Pancreas (tissue), 10 donors: ENCODE data around the gene DIAPH3. TPM values are rescaled to one million over a fixed set of nuclear protein-coding genes. Genes with fewer than 3 reads are reported as not detected.

Experiments used
- ATAC-seq, 4 donors: fragments of 200-7000 bp; cut with Tn5 transposase; one replicate each; pipeline versions ENCODE4 v1.8.0 to v1.9.1; 2020; ENCODE audit warnings: mild to moderate bottlenecking in 4 of 4, moderate library complexity in 4 of 4
- DNase-seq, 6 donors: peaks; one replicate each; pipeline ENCODE4 v3.0.0-alpha.2; 2020
- FAIRE-seq: peaks from 2 replicates; lab custom pipeline; 2012; peaks lifted over from hg19 to GRCh38; lab: Jason Lieb, UNC
- H3K27ac ChIP-seq, 4 donors: fragments of 200-600 bp; sonication (generic); 1 replicate in 3 of 4; 2 replicates in 1 of 4; pipeline versions ENCODE4 v1.5.0 to v1.8.0; 2020
- H3K27me3 ChIP-seq, 4 donors: fragments of 200-600 bp; one replicate each; pipeline ENCODE4 v1.8.0; 2021
- H3K36me3 ChIP-seq, 3 donors: fragments of 200-600 bp; sonication (generic) in 1 of 3; one replicate each; pipeline versions ENCODE4 v1.5.0 to v1.8.0; 2020 to 2021
- H3K4me1 ChIP-seq, 3 donors: fragments of 200-600 bp; one replicate each; pipeline ENCODE4 v1.8.0; 2021
- H3K4me3 ChIP-seq, 4 donors: fragments of 200-600 bp; sonication (generic) in 2 of 4; one replicate each; pipeline versions ENCODE4 v1.5.0 to v1.8.0; 2020 to 2021
- H3K9me3 ChIP-seq, 4 donors: fragments of 200-600 bp; one replicate each; pipeline ENCODE4 v1.8.0; 2021
- WGBS, 2 donors: extraction: QIAGEN DNeasy Blood & Tissue Kit; methylation state at CpG; one replicate each; pipeline ENCODE4 v1.1.7; 2013; 5-methylcytosine and 5-hydroxymethylcytosine counted together
- intact Hi-C, 3 donors: fragments of 100-400 bp; cut with DNase I; formaldehyde crosslinking; loops; one replicate each; pipeline versions ENCODE4 v1.11.1 to v1.14.2; 2022
- polyA plus RNA-seq, 2 donors: library from polyadenylated mRNA; stranded (reverse); fragments of 200-250 nt; gene quantifications; one replicate each; pipeline ENCODE4 v1.2.3, GENCODE V29; 2013
- total RNA-seq, 6 donors: library from RNA; stranded (reverse); fragmentation: NEBNext Ultra II Directional in 4 of 6; extraction: Animal tissue kit (Norgen Biotek cat#: 25700) in 4 of 6; gene quantifications; one replicate each; pipeline versions ENCODE4 v1.2.1 to v1.2.4, GENCODE V29; 2021 to 2023
- TF ChIP-seq, protein P1 (sequence below), 4 donors: fragments of 200-600 bp; sonication (generic) in 3 of 4; IDR thresholded peaks; one replicate each; pipeline versions ENCODE4 v1.5.0 to v1.8.0; 2021; ENCODE audit warnings: antibody characterized with exemption in 4 of 4
- donor health status: healthy with polysubstance abuse.
- donor health status: DM: no; HTN: no; CAD: no; lungs with moderate emphysema.
- donor health status: DM: no; HTN: no; CAD: no.
- donor health status: control.
- donor health status: control.
- donor health status: Bipolar disorder and iron deficiency.
- donor health status: DM: yes; HTN: yes; CAD: no.
- donor health status: DM: no; HTN: no; CAD: no.
- donor health status: DM: no; HTN: no; CAD: no.
- donor health status: DM: yes; HTN: yes; CAD: no.

The DIAPH3 gene
- total and polyA plus RNA-seq, 8 donors: 0.12 to 1.3 (median 0.42) TPM; not detected in 1

GRCh38 chr13:59915252-59915651 is 248.5 kb downstream of the DIAPH3 start:
- intact Hi-C loops: no loop called here
- TF ChIP-seq, protein P1, sequence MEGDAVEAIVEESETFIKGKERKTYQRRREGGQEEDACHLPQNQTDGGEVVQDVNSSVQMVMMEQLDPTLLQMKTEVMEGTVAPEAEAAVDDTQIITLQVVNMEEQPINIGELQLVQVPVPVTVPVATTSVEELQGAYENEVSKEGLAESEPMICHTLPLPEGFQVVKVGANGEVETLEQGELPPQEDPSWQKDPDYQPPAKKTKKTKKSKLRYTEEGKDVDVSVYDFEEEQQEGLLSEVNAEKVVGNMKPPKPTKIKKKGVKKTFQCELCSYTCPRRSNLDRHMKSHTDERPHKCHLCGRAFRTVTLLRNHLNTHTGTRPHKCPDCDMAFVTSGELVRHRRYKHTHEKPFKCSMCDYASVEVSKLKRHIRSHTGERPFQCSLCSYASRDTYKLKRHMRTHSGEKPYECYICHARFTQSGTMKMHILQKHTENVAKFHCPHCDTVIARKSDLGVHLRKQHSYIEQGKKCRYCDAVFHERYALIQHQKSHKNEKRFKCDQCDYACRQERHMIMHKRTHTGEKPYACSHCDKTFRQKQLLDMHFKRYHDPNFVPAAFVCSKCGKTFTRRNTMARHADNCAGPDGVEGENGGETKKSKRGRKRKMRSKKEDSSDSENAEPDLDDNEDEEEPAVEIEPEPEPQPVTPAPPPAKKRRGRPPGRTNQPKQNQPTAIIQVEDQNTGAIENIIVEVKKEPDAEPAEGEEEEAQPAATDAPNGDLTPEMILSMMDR (IDR thresholded peaks at IDR 0.05): no peak
- no peak overlapping the region for H3K27ac ChIP-seq
- H3K4me1 ChIP-seq: peaks cover 0 to 6% (median 5%) of the 10 kb centered on the region in 3 donors
- FAIRE-seq (peak; percentile 53), DNase-seq (no peak), ATAC-seq (no peak)
- no peaks in the 10 kb centered on the region for H3K27me3 ChIP-seq
- no peak overlapping the region for H3K4me3 ChIP-seq
- H3K9me3 ChIP-seq: no peaks in the 10 kb centered on the region
- 80 to 83% methylated on average over 3 of the region's 3 CpGs for WGBS, 2 donors
- no peaks in the 10 kb centered on the region for H3K36me3 ChIP-seq

DNA sequence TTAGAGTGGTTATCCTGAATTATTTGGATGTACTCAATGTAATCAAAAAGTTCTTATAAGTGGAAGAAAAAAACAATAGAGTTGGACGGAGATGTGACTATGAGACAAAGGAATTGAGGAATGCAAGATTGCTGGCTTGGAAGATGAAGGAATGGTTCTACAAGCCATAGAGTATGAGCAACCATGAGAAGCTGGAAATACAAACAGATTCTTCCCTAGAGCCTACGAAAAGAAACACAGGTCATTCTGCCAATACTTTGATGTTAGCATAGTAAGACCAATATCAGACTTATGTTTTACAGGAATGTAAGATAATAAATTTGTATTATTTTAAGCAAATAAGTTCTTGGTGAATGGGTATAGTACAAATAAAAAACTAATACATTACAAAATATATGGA is 249.2 kb downstream of the DIAPH3 start:
- Histone ChIP-seq H3K9me3 (no peaks in the 10 kb centered on the region), H3K4me3 (no peak overlapping the region), H3K4me1 (peaks cover 0 to 6% (median 5%) of the 10 kb centered on the region in 3 donors), H3K36me3 (no peaks in the 10 kb centered on the region), H3K27me3 (no peaks in the 10 kb centered on the region), H3K27ac (no peak overlapping the region)
- peak in 2 of 4 donors; percentile 30 to 42 for ATAC-seq
- FAIRE-seq: no peak
- intact Hi-C loops: no loop called here
- TF ChIP-seq, protein P1 (IDR thresholded peaks at IDR 0.05): no peak
- WGBS, 2 donors: 51 to 56% methylated on average over 2 of the region's 2 CpGs
- no peak for DNase-seq

DNA sequence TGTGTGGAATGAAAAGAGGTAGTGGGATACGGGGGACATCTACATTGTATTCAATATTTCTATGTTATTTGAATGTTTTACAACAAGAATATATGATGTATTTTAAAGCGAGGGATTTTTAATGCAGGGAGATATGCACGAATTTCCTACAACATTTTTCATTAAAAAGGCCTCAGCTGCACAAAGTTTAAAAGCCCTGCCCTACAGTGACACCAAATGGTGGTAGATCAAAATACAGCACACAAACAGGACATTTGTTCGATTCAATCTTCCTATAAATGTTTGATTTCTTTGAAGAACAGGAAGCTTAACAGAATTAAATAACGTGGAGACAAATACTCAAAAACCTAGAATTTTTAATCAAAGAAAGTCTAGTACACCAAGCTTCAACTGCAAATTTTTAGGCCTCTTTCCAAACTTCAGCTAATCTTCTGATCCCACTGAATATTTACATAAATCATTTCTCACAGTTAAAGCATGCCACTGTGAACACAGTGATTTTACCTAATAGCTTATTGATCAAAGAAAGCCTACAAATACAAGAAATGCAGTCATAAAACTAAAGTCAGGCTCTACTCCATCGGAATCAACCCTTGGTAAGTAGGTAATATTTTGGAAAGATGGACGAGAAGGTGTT is 257.2 kb downstream of the DIAPH3 start:
- peak; percentile 64 for FAIRE-seq
- intact Hi-C loops: no loop called here

DNA sequence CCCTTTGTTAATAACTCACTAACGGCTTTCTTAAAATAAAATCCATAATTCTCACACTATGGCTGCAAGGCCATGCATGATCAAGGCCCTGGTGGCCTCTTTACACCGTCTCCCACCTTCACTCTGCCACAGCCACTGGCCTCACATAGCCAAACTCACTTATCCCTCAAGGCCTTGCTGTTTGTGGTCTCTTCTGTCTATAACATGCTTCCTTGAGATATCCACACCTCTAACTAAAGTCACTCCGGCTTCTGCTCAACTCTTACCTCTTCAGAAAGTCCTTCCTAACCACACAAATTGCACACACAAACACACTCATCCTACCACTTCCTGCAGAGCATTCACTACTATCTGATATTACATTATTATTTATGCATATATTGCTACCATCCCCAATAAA is 262.5 kb downstream of the DIAPH3 start:
- intact Hi-C loops: no loop called here
- H3K36me3 ChIP-seq: no peaks in the 10 kb centered on the region
- DNase-seq (no peak), ATAC-seq (no peak), FAIRE-seq (no peak)
- H3K27ac ChIP-seq: no peak overlapping the region
- no peaks in the 10 kb centered on the region for H3K27me3 ChIP-seq
- 94 to 96% methylated on average over 3 of the region's 3 CpGs for WGBS, 2 donors
- H3K9me3 ChIP-seq: no peaks in the 10 kb centered on the region
- TF ChIP-seq, protein P1 (IDR thresholded peaks at IDR 0.05): no peak
- no peak overlapping the region for H3K4me3 ChIP-seq
- H3K4me1 ChIP-seq: peaks cover 0 to 3% (median 0%) of the 10 kb centered on the region in 3 donors

More for the DNA sequence above, 257.2 kb downstream of the DIAPH3 start:
- no peak overlapping the region for H3K4me3 ChIP-seq
- 30 to 33% methylated on average over 7 of the region's 7 CpGs for WGBS, 2 donors
- ATAC-seq: peak in 3 of 4 donors; percentile 70 to 78 (median 74)
- H3K27me3 ChIP-seq: no peaks in the 10 kb centered on the region
- no peak for DNase-seq
- no peak overlapping the region for H3K27ac ChIP-seq
- no peaks in the 10 kb centered on the region for H3K9me3 ChIP-seq
- H3K36me3 ChIP-seq: no peaks in the 10 kb centered on the region
- TF ChIP-seq, protein P1 (IDR thresholded peaks at IDR 0.05): peak in 2 of 4 donors; percentile 23 to 32
- peaks cover 0 to 4% (median 0%) of the 10 kb centered on the region in 3 donors for H3K4me1 ChIP-seq

GRCh38 chr13:59898066-59898465 is 265.7 kb downstream of the DIAPH3 start:
- FAIRE-seq: no peak
- no peaks in the 10 kb centered on the region for H3K36me3 ChIP-seq
- no peak overlapping the region for H3K27ac ChIP-seq
- ATAC-seq: no peak
- no peaks in the 10 kb centered on the region for H3K4me1 ChIP-seq
- TF ChIP-seq, protein P1 (IDR thresholded peaks at IDR 0.05): no peak
- intact Hi-C loops: no loop called here
- H3K9me3 ChIP-seq: no peaks in the 10 kb centered on the region
- WGBS, 2 donors: 68 to 76% methylated on average over 2 of the region's 2 CpGs
- H3K27me3 ChIP-seq: no peaks in the 10 kb centered on the region
- H3K4me3 ChIP-seq: no peak overlapping the region
- DNase-seq: no peak
